ENCODE results near the gene MARCKSL1. TPM values are rescaled to one million over a fixed set of nuclear protein-coding genes. Genes with fewer than 3 reads are reported as not detected.
"Not testable (repeated sequence)": the region's sequence is repeated elsewhere in the genome, so short reads cannot be mapped to it uniquely, and the experiment has no call there.

MARCKSL1 gene
- total RNA-seq, 1 donor, result 16.6 TPM

DNA sequence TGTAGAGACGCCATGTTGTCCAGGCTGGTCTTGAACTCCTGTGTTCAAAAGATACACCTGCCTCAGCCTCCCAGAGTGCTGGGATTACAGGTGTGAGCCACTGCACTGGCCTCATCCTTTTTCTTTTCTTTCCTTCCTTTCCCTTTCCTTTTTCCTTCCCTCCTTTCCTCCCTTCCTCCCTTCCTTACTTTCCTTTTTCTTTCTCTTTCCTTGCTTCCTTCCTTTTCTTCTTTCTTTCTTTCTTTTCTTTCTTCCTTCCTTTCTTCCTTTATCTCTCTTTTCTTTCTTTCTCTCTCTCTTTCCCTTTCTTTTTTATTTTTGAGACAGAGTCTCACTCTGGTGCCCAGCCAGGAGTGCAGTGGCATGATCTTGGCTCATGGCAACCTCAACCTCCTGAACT, 20.4 kb upstream of the MARCKSL1 start:
- H4K20me1 ChIP-seq (ENCODE audit: insufficient read depth, low read length), result no peaks in the 10 kb centered on the region
- H3K27ac ChIP-seq (ENCODE audit: low read depth, low read length), result no peak overlapping the region
- H2AFZ ChIP-seq (ENCODE audit: low read length), result no peak overlapping the region
- H3K9me3 ChIP-seq (ENCODE audit: low read depth, low read length), result no peaks in the 10 kb centered on the region
- peaks cover 5% of the 10 kb centered on the region for H3K36me3 ChIP-seq (ENCODE audit: insufficient read depth, low read length)
- H3K27me3 ChIP-seq (ENCODE audit: insufficient read depth, low read length), result no peaks in the 10 kb centered on the region
- peaks cover 27% of the 10 kb centered on the region for H3K4me1 ChIP-seq (ENCODE audit: insufficient read depth, low read length)
- no peak overlapping the region for H3K4me3 ChIP-seq (ENCODE audit: insufficient read depth, low read length)
- no peaks in the 10 kb centered on the region for H3K79me2 ChIP-seq (ENCODE audit: insufficient read depth, low read length)
- TF ChIP-seq, protein P1, sequence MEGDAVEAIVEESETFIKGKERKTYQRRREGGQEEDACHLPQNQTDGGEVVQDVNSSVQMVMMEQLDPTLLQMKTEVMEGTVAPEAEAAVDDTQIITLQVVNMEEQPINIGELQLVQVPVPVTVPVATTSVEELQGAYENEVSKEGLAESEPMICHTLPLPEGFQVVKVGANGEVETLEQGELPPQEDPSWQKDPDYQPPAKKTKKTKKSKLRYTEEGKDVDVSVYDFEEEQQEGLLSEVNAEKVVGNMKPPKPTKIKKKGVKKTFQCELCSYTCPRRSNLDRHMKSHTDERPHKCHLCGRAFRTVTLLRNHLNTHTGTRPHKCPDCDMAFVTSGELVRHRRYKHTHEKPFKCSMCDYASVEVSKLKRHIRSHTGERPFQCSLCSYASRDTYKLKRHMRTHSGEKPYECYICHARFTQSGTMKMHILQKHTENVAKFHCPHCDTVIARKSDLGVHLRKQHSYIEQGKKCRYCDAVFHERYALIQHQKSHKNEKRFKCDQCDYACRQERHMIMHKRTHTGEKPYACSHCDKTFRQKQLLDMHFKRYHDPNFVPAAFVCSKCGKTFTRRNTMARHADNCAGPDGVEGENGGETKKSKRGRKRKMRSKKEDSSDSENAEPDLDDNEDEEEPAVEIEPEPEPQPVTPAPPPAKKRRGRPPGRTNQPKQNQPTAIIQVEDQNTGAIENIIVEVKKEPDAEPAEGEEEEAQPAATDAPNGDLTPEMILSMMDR (IDR thresholded peaks at IDR 0.05; ENCODE audit: extremely low read depth, low read depth, low read length), result no peak
- H3K4me2 ChIP-seq (ENCODE audit: insufficient read depth, low read length), result no peak overlapping the region
- no peak for DNase-seq (ENCODE audit: insufficient read length, low spot score, missing footprints)

DNA sequence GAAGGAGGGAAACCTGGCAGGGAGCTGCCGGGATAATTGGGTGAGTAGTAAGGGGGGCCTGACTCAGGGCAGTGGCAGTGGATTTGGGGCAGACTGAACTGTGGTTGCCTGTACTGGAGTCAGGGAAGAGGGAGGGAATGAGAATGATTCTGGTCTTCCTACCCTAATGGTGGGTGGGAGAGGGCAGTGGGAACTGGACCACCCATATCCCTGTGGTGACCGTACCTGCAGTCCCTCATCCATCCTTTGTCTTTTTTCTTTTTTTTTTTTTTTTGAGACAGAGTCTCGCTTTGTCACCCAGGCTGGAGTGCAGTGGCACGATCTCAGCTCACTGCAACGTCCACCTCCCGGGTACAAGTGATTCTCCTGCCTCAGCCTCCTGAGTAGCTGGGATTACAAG, 19.7 kb upstream of the MARCKSL1 start:
- H3K4me3 ChIP-seq (ENCODE audit: insufficient read depth, low read length); H3K9me3 ChIP-seq (ENCODE audit: low read depth, low read length); H3K79me2 ChIP-seq (ENCODE audit: insufficient read depth, low read length); H3K27ac ChIP-seq (ENCODE audit: low read depth, low read length); H3K4me2 ChIP-seq (ENCODE audit: insufficient read depth, low read length); H4K20me1 ChIP-seq (ENCODE audit: insufficient read depth, low read length); DNase-seq (ENCODE audit: insufficient read length, low spot score, missing footprints); H3K27me3 ChIP-seq (ENCODE audit: insufficient read depth, low read length); H3K36me3 ChIP-seq (ENCODE audit: insufficient read depth, low read length); H2AFZ ChIP-seq (ENCODE audit: low read length): not testable (repeated sequence)
- peaks cover 27% of the 10 kb centered on the region for H3K4me1 ChIP-seq (ENCODE audit: insufficient read depth, low read length)

- TF ChIP-seq, protein P1 (IDR thresholded peaks at IDR 0.05; ENCODE audit: extremely low read depth, low read depth, low read length), result no peak
- H4K20me1 ChIP-seq (ENCODE audit: insufficient read depth, low read length), result no peaks in the 10 kb centered on the region
- peak; percentile 93 for DNase-seq (ENCODE audit: insufficient read length, low spot score, missing footprints)
- peak overlapping the region; percentile 67 for H3K27ac ChIP-seq (ENCODE audit: low read depth, low read length)
- H3K79me2 ChIP-seq (ENCODE audit: insufficient read depth, low read length), result no peaks in the 10 kb centered on the region
- H2AFZ ChIP-seq (ENCODE audit: low read length), result peak overlapping the region; percentile 32
- peaks cover 27% of the 10 kb centered on the region for H3K4me1 ChIP-seq (ENCODE audit: insufficient read depth, low read length)
- no peaks in the 10 kb centered on the region for H3K9me3 ChIP-seq (ENCODE audit: low read depth, low read length)
- H3K4me3 ChIP-seq (ENCODE audit: insufficient read depth, low read length), result no peak overlapping the region
- H3K4me2 ChIP-seq (ENCODE audit: insufficient read depth, low read length), result peak overlapping the region; percentile 87
- peaks cover 5% of the 10 kb centered on the region for H3K36me3 ChIP-seq (ENCODE audit: insufficient read depth, low read length)
- H3K27me3 ChIP-seq (ENCODE audit: insufficient read depth, low read length), result no peaks in the 10 kb centered on the region
Measured at GRCh38 chr1:32353886-32354570, 18.0 kb upstream of the MARCKSL1 start.

DNA sequence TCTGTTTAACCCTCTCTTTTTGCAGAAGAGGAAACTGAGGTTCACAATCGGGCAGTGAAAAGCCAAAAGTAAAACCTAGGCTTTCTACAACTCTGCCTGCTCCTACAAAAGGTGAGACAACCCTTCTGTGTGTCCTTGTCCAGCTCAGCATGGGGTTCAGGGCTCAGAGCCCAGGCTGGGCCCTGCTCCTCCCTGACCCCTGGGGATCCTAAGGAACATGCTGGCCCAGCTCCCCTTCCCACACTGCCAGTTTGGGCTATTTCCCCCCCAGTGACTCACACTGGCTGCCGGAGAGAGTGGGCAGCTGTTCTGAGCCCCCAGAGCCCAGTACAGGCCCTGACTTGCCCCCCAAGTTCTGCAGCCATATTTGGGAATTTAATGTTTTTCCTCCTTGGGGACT, 17.4 kb upstream of the MARCKSL1 start:
- peak overlapping the region; percentile 32 for H2AFZ ChIP-seq (ENCODE audit: low read length)
- peaks cover 5% of the 10 kb centered on the region for H3K36me3 ChIP-seq (ENCODE audit: insufficient read depth, low read length)
- no peaks in the 10 kb centered on the region for H3K27me3 ChIP-seq (ENCODE audit: insufficient read depth, low read length)
- DNase-seq (ENCODE audit: insufficient read length, low spot score, missing footprints), result peak; percentile 74
- H4K20me1 ChIP-seq (ENCODE audit: insufficient read depth, low read length), result no peaks in the 10 kb centered on the region
- H3K27ac ChIP-seq (ENCODE audit: low read depth, low read length), result peak overlapping the region; percentile 67
- H3K4me2 ChIP-seq (ENCODE audit: insufficient read depth, low read length), result peak overlapping the region; percentile 87
- H3K9me3 ChIP-seq (ENCODE audit: low read depth, low read length), result no peaks in the 10 kb centered on the region
- H3K79me2 ChIP-seq (ENCODE audit: insufficient read depth, low read length), result no peaks in the 10 kb centered on the region
- peaks cover 27% of the 10 kb centered on the region for H3K4me1 ChIP-seq (ENCODE audit: insufficient read depth, low read length)
- H3K4me3 ChIP-seq (ENCODE audit: insufficient read depth, low read length), result no peak overlapping the region
- TF ChIP-seq, protein P1 (IDR thresholded peaks at IDR 0.05; ENCODE audit: extremely low read depth, low read depth, low read length), result no peak

Measured in osteoblast (primary cell).